Activated CD8-positive, alpha-beta memory T cell treated with anti-CD3 and anti-CD28 coated beads for 24 hours (primary cell): ENCODE data around the gene CNTN1.

Experiments used
- DNase-seq: peaks from one replicate; pipeline ENCODE4 v3.0.0-alpha.2; 2020

The CNTN1 gene

DNA sequence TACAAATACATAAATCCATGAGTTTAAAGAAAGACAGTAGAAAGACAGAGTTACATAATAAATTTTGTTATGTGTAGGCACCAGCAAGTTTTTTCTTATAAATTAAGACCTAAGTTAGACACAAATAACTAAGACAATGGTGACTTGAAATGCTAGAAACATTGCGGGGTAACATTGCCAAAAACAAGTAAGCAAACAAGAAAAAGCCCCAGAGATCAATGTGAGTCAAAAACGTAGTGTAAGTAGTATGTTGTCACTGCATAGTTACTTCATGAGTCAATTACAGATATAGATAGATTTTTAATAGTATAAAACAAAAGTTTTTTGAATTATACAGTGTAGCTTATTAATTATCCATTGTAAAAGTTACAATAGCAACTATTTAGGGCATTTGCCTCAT, 83.4 kb downstream of the CNTN1 start:
- DNase-seq, result no peak

DNA sequence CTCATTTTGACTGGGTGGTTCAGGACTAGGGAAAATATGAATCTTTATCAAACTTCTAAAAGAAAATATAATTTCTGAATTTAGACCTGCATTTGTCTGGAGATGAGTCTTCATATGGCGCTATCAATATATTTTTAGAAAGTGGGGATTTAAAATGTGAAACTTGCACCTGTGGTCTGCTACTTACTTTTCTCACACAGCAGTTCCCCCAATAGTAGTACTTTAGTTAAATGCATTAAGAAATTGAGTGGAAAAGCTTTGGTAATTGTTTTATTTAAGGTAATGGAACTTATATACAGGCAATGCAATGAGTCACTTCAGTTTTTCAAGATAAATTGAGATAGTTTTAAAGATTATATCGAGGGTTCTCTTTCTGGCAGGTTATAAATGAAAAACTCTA, 91.9 kb downstream of the CNTN1 start:
- DNase-seq, result no peak

DNA sequence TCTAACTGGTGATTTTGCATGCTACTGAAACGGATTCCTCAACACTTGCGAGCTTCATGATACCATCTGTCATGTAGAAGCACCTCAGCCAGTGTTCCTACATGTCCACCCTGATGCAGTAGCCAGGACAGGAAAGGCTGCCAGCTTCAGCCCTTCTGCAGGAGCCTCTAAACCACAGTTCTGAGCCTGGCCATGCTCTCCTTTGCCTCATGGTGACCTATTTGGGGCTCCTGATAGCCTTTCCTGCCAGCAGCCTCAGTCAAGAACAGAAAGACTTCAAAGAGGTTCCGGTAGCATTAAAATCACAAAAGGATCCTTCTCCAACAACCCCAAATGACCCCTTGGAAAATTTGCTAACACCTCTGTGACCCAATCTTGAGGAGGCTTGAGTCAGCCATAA, 96.0 kb downstream of the CNTN1 start:
- no peak for DNase-seq

DNA sequence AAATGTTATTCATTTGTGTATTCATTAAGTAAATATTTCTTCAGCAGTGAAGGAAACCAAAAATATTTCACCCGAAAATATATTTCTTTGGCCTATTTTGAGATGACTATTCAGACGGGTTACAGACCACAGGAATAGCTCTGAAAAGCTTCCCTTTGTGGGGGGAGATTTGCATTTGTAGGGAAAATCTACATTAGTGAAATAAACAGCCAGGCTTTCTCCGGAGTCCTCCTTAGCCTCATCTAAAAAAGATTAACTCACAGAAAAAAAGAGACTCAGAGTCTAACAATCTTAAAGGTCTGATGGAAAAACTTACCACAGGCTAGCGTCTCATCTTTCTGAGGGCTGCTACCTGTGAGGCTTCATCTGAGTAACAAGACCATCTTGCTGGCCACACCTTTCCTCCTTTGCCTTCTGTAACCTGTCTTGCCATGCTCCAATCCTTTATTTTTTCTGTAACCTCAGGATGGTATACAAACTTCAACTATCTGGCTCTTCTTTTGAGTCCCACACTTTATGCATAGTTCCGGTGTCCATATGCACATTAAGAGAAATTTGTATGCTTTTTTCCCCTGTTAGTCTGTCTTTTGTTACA, 100.7 kb downstream of the CNTN1 start:
- DNase-seq, result no peak

DNA sequence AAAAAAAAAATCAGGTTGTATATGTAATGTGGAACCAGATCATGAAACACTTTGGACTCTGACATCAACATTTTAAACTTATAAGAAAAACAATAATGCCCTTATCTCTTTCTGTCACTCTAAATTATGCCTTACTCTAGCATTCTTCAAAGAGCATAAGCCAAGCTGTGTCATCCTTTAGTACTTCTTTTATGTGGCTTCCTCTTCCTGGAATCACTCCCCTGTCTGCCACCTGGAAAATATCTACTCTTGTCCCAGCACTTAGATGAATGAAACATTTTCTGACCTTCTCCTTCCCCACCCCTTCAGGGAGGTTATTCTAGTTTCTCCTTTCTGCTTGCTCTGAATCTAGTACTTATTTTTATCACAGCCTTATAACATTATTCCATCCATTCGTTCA, 101.2 kb downstream of the CNTN1 start:
- no peak for DNase-seq

DNA sequence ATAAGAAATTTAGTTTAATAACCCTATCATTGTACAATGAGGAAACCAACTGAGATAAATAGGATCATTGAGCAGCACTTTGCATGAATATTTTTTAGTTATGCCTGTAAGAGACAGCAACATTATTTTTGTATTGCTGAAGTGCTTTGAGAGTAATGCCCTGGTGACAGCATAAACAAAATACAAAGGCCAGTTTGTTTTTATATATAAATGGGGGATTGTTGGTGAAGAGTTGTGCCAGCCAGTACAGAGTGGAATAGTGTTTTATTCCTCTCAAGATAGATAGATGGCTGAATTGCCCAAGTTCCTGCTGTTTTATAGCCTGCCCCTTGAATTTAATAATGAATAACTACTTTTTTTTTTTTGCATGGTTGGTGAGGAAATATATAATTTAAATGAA, 101.8 kb downstream of the CNTN1 start:
- DNase-seq, result no peak

DNA sequence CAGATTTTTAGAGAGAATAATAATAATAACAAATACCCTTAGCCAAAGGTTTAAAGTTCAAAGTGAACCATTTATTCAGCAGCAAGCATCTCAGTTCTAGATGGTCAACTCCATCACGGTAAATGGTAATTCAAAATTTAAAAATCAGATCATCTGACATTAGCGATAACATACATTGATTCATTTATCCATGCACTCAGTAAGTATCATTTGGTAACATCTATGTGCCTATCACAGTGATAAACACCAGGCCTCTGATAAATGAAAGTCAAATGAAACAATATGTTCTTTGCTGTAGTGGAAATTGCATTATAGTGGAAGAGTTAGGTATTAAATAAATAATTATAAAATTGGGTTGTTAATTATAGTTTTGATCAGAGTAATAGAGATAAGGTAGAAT, 108.8 kb downstream of the CNTN1 start:
- DNase-seq, result no peak

DNA sequence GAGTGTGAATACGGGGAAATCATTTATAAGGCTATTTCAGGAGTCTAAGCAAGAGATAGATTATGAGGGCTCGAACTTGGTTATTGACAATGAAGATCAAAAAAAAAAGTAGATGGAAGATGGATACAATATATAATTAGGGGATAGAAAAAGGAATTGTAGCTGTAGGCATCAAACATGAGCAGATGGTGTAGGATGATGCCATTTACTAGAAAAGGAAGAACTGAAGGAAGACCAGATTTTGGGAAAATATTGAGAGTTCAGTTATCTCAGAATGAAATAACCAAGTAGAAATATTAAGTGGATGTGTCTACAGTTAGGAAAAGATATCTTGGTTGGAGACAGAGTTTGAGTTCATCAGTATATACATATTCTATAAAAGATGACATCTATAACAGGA, 109.6 kb downstream of the CNTN1 start:
- DNase-seq, result no peak

DNA sequence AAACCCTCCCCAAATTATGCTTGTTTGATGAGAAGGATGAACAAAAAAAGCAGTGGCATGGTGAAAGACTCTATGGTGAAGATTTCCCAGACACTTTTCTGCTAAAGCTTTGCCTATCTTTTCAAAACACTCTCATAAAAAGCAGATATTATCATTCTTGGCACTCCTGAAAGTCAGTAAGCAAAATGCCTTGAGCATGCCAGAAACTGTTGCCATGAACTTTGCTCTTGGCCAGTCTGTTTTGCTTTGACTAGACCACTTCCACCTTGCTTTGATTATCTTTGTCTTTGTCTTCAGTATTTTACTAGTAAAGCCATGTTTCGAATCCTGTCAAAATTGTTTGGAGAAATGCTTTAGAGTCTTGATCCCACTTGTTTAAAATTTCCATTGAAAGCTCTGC, 110.4 kb downstream of the CNTN1 start:
- no peak for DNase-seq

DNA sequence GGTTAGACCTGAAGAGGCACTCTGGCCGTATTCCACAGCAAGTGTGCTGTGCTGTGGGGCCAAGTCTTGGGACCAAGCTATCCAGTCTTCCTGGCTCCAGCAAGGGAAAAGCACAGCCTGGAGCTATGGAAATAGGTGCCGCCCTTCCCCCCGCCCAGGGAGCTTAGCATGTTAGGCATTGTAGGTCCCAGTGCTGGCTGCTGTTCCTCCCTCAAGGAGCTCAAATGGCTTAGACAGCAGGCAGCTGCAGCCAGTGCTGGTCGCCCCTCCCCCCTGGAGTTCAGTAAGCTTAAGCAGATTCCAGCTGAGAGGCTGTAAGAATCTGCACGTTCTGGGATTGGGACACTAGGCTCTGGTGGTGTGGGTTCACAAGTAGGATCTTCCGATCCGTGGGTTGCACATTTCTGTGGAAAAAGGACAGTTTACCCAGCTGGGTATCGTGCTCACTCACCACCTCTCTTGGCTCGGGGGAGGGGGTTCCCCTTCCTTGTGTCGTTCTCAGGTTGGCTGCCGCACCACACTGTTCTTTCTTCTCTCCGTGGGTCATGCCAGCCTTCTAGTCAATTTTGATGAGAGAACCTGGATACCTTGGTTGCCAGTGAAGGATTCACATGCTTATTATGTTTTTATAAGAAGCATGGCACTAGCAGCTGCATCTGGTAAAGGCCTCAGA, 127.3 kb downstream of the CNTN1 start:
- no peak for DNase-seq

DNA sequence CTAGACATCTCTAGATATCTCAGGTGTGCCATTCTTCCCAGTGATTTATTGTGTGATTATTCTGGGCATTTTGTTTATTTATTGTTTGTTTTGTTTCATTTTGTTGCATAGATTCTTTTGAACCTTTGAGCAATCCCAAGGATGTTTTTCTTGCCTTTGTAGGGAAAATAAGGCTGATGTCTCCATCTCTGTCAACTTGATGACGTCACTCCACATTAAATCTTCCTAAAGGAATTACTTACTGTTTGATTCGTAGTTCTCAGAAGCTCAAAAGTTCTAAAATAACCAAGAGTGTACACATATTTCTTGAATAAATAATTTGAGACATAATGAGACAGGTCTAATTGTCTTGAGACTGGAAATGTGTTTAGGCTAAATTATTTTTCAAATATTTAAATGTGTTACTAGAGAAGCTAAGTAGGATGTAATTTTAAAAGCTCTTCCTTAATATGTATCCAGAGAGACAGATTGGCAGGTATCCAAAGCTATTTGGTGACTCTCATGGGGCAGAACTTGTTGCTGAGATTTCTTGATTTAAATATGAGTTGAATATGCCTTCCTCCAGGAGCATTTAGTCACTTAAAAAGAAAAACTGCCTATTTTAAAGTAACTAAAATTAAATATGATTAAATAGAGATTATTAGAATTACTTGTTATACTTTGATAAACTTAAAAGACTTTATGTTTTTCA, 128.7 kb downstream of the CNTN1 start:
- DNase-seq, result no peak

DNA sequence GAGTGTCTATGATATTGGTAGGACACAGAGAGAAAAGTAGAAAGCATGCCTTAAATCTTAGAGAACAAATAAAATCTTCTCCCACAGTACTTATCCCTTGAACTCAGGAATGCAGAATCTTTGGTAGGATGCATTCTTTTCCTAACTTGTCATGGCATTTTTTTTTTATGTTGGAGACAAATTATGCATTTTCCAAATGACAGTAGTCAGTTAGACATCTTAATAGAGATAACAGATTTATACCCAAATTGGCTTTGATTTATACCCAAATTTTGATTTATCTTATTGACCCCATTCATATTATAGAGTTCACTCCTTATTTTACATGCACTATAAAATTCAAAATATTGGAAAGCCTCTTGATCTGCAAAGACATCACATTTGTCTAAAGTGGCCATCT, 132.9 kb downstream of the CNTN1 start:
- DNase-seq, result no peak

DNA sequence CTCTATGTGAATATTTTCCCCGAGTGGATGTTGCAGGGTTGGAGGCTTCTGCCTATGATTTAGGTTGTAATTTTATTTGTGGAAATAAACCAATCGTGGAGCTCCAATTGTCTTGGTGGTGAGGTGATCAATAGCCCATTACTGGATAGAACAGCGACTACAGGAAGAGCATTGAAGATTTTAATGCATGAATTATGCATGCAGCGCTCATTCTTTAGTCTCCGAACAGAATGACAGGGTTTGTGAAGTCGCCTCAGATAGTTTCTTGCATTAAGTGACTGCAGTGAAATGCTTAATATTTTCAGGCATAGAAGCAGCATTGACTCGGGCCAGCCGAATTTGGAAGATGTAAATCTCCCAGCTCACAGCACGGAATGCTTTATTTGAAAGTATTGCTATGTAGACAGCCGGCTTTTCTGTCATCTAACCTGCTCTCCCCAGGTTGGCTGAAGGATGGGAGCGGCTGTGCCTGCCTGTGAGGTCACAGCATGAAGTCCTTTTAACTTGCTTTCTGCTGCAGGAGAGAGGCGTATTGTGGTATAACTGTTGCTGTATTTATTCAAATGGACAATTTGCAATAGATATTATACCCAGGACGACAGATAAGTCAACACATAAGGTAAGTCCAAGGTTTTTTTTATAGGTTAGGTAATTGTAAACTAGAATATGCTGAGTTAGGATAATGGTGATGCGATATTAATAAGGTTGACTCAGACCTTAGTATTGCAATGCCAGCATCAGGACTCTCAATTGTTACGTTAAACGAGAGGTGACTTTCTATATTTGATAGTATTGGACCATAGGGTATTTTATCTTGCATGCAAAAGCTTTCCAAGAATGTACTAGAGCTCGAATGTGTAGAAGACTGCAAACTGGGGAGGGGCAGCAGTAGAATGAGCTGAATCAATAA, 135.7 kb downstream of the CNTN1 start:
- DNase-seq, result no peak

DNA sequence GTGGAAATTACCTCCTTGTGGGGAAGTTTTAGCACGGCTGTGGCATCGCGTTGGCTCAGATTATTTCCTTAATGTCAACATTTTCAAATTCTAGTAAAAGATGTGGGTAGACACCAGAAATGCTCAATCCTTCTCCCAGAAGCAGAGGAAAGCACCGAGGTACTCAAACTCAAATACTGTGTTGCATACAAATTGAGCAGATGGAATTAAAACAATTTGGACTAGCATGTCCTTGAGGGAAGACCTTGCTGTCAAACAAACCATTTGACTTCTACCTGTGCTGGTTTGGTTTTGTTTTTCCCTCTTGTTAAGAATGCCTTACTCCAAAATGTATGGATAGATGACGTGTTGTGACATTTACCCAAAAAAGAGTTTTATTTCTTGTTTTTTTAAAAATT, 136.4 kb downstream of the CNTN1 start:
- DNase-seq, result no peak

DNA sequence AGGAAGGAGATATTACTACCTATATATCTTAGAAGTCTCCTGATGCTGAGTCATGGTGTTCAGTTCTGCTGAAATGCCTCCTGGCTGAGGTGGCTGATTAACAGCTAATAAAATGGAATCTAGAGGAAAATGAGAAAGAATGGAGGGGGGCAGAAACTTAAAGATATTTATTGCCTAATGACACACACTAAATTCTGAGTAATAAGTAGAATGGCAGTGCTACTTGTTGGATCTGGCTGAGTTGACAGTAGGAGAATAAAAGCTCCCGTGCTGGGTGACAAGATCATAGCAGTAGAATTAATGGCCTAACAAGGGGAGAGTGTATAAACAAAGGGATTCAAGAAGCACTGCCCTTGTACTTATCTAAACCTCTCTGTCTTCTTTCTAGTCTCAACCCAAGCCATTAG, 137.5 kb downstream of the CNTN1 start:
- DNase-seq, result no peak

DNA sequence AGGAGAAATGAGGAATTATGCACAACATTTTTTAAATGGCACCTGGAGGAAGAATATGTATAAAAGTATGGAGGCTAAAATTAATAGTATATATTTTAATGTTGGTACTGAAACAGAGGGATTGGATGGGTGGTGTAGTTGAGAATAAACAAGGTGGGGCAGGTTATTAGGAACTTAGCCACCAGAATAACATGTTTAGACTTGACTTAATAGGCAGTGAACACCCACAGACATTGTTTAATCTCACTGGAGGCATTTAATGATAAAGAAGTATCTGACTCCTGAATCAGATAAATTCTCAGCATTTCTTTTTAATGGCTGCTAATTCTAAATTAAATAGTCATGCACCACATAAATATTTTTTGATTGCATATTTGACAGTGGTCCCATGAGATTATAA, 139.7 kb downstream of the CNTN1 start:
- DNase-seq, result no peak

DNA sequence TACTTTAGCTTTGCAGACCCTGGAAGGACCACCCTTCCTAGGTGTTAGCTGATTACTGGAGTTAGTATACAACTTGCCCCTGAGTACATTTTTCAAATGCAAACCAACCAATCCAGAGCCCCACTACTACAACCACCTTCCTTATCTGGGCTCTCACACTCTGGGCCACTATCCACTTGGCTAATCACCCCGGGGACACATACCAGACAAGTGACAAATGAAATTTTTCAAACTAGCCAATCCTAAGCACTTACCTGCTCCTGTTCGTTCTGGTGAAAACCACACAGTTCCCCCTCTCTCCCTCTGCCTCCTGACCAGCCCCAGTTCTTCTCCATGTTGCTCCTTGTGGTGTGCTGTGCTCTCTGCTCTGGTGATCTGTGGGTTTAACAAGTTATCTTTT, 140.4 kb downstream of the CNTN1 start:
- no peak for DNase-seq

DNA sequence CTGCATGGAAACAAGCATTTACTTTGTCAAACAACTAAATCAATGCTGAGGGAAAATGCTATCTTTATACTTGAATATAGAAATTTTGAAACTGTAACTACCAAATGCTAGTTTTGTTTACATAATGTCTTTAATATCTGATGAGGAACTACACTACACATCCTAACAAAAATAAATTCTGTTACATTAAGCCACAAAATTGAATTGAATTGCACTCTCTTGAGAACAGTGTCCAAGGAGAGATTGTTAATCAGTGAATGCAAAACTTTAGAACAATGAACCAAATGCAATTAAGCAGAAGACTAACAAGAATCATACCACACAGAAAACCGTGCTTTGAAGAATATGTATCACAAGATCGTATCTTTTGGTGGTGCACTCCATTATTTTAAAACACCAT, 141.6 kb downstream of the CNTN1 start:
- DNase-seq, result no peak

DNA sequence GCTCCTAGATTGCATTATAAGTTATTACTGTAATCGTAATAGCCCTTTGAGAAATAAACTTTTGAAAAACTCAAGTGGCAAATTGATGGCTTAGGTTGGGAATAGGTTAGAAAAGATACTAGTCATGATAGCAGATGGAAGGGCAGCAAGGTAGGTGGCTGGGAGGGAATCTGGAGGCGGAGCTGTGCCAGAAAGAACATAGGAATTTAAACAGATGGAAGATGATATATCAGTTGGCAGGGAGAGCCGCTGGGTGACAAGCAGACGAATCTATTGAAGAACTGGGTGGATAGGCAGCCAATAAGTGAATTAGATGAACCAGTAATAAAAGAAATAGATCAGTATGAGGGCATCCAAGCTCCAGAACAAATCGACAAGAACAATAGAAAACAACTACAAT, 142.1 kb downstream of the CNTN1 start:
- DNase-seq, result no peak

DNA sequence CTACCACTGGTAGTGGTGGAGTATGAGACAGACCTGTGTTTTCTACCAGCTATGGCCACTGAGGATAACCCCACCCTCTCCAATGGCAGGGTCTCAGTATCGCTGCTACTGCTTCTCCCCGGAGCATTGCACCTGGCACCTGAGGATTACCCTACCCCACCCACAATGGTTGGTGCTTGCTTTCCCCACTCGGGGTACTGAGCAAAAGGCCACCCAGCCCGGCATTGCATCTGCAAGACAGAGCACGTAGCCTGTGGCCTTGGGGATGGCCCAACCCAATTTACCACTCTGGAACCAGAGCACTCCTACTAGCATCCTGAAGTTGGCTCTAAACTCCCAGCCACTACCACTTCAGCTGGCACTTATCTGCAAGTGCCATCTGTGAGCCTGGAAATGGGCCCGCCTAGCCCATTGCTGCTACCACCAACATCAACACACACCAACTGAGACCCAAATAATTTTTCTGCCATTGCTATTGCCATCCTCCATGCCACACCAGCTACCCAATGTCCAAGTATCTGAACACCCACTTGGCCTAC, 145.7 kb downstream of the CNTN1 start:
- no peak for DNase-seq

DNA sequence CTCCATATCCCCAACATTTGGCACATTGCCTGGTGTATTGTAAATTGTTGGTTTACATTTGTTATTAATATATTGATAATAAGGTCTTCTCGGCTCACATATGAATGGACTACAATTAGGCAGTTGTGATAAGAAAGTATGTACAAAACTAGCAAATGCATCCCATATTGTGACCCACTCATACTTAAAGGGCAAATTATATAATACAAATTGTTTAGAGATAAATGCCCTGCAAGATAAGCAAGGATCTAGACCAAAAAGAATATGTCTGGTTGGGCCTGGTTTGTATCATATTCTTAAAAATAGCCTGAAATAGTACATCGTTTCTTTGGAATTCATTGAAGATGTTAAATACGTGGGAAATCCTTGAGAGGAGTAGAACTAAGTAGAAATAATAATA, 151.3 kb downstream of the CNTN1 start:
- no peak for DNase-seq

DNA sequence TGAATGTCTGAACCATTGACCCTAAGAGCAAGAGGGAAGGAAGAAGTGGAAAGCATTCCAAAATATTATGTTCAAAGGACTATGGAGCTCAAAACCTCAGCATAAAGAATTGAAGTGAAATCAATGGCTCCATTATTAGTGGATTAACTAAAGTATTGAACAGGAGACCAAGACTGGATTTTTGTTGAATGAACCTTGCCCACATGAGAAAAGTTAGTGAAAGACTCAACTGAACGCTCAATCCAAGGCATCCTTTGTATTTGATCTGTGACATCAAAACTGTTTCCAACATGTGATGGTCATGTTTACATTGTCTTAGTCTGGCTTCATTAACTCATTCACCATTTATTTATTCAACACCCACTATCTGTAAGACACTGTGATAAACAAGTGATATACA, 161.0 kb downstream of the CNTN1 start:
- no peak for DNase-seq

DNA sequence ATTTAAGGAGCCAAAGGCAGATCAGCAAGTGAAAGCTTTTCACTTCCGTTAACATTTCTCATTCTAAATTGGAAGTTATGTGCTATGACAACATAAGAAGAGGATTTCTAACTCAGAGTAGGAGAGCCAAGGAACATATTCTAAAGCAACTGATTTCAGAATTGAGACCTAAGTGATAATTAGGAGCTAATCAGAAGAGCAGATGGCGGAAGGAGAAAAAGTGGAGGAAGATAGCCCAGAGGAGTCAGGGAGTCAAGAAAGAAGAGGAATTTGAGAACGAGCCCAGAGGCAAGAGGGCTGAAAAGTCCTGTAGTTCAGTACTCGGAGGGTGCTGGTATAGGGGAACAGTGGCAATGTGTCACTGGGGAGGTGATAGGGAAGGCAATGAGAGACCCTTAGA, 162.4 kb downstream of the CNTN1 start:
- DNase-seq, result no peak
